ENCODE measurements around the gene PICALM.
A peak's percentile ranks its signal among the peaks of the same experiment; 100 is the strongest.

PICALM gene

GRCh38 chr11:86047275-86047991 is 21.5 kb downstream of the PICALM start:
- DNase-seq = peak; percentile 67

GRCh38 chr11:86046116-86046515 is 22.8 kb downstream of the PICALM start:
- peak; percentile 34 for DNase-seq

- no peak for DNase-seq
Measured at GRCh38 chr11:86043765-86044503, 24.9 kb downstream of the PICALM start.

- DNase-seq = peak; percentile 93
Measured at GRCh38 chr11:86041975-86042378, 26.9 kb downstream of the PICALM start.

- no peak for DNase-seq
Measured at GRCh38 chr11:86040919-86041850, 27.7 kb downstream of the PICALM start.

- no peak for DNase-seq
Measured at GRCh38 chr11:86039094-86039493, 29.8 kb downstream of the PICALM start.

- DNase-seq = no peak
Measured at GRCh38 chr11:86037743-86038142, 31.1 kb downstream of the PICALM start.

- no peak for DNase-seq
Measured at GRCh38 chr11:86035920-86036319, 33.0 kb downstream of the PICALM start.

GRCh38 chr11:86035164-86035563 is 33.7 kb downstream of the PICALM start:
- DNase-seq = no peak

- no peak for DNase-seq
Measured at GRCh38 chr11:86034710-86035109, 34.2 kb downstream of the PICALM start.

- no peak for DNase-seq
Measured at GRCh38 chr11:86021377-86021776, 47.5 kb downstream of the PICALM start.

- no peak for DNase-seq
Measured at GRCh38 chr11:86018249-86018648, 50.6 kb downstream of the PICALM start.

- DNase-seq = no peak
Measured at GRCh38 chr11:86016451-86016850, 52.4 kb downstream of the PICALM start.

- DNase-seq = no peak
Measured at GRCh38 chr11:86015699-86016098, 53.2 kb downstream of the PICALM start.

GRCh38 chr11:86014221-86014620 is 54.7 kb downstream of the PICALM start:
- peak; percentile 19 for DNase-seq

- DNase-seq = no peak
Measured at GRCh38 chr11:86013713-86014112, 55.2 kb downstream of the PICALM start.

- DNase-seq = no peak
Measured at GRCh38 chr11:86011175-86011574, 57.7 kb downstream of the PICALM start.

GRCh38 chr11:86003654-86004053 is 65.2 kb downstream of the PICALM start:
- DNase-seq = no peak

GRCh38 chr11:86002431-86002830 is 66.5 kb downstream of the PICALM start:
- no peak for DNase-seq

- DNase-seq = no peak
Measured at GRCh38 chr11:85991508-85991907, 77.4 kb downstream of the PICALM start.

GRCh38 chr11:85989746-85990145 is 79.1 kb downstream of the PICALM start:
- no peak for DNase-seq

GRCh38 chr11:85988780-85989179 is 80.1 kb downstream of the PICALM start:
- no peak for DNase-seq

GRCh38 chr11:85977751-85978160 is 91.1 kb downstream of the PICALM start:
- DNase-seq = no peak
